ENCODE measurements around the gene VWA3B.
"Not testable (repeated sequence)": the region's sequence is repeated elsewhere in the genome, so short reads cannot be mapped to it uniquely, and the experiment has no call there.

VWA3B gene

DNA sequence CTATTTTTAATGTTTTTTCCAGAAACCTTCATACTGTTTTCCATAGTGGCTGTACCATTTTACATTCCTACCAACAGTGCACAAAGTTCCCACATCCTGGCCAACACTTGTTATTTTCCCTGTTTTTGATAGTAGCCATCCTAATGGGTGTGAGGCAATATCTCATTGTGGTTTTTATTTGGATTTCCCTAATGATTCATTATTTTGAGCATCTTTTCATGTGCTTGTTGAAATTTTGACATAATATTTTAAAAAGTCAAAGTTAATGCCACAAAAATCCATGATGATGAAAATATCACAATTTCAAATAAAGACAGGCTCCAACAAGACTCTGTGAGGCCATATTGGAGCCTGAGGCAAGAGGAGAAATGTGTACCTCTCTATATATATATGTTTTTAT is 50.2 kb downstream of the VWA3B start:
- DNase-seq (ENCODE audit: low spot score) = no peak

- DNase-seq (ENCODE audit: low spot score) = not testable (repeated sequence)
Observed at GRCh38 chr2:98138978-98139377, 52.0 kb downstream of the VWA3B start.

GRCh38 chr2:98140210-98140609 is 53.2 kb downstream of the VWA3B start:
- peak; percentile 31 for DNase-seq (ENCODE audit: low spot score)

DNA sequence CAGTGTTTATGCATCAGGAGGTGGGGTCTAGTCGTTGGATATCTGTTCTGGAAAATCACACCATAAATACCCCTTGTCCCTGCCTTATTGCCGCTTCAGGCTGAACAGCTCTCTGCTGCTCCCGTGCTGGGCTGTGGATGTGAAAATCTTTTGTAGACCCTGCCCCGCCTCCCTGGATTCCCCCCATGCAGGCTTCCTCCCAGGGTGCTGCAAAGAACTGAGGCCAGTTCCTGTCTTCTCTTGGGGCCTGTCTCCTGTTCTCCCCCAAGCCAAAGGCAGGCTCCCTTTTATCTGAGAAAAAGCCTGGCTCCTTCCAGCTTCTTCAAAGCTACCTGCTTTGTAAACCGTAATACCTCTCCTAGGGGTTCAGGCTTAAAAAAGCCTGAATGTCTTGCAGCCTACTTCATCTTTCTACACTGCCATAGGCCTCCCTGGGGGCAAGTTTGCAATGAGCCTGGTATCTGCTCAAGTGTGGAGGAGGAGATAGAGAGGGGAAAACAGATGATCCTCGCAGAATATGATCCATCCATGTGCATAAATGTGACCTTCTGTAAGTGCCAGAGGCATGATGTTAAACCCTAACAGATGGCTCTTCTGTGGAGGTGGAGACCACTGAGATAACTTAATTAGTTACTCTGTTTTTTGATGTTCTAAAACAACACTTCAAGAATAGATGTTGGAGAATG is 55.3 kb downstream of the VWA3B start:
- no peak for DNase-seq (ENCODE audit: low spot score)

DNA sequence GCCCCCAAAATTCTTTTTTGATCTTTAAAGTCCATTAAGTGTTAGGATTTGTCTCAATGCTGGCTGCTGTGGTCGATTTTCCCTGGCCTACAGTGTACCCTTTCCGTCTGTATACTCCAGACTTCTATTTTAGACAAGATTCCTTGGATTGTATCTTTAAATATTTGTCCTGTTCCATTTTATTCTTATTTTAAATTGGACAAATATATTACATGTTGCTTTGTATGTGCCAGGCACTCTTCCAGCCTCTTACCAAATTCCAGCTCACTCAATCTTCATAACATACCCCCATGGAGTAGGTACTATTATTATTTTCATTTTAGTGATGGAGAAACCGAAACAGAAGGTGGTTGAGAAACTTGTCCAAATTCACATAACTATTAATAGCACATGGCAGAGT is 58.1 kb downstream of the VWA3B start:
- DNase-seq (ENCODE audit: low spot score) = no peak

DNA sequence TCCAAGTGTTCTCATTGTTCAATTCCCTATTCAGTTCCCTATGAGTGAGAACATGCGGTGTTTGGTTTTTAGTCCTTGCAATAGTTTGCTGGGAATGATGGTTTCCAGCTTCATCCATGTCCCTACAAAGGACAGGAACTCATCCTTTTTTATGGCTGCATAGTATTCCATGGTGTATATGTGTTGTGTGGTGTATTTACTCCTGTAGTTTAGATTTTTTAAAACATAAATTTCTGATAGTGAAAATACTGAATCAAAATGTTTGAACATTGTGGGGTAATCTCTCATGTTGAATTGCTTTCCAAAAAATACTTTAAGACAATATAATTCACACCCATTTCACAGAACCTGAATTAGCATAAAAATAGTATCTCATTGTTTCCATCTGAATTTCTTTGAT is 60.9 kb downstream of the VWA3B start:
- not testable (repeated sequence) for DNase-seq (ENCODE audit: low spot score)

DNA sequence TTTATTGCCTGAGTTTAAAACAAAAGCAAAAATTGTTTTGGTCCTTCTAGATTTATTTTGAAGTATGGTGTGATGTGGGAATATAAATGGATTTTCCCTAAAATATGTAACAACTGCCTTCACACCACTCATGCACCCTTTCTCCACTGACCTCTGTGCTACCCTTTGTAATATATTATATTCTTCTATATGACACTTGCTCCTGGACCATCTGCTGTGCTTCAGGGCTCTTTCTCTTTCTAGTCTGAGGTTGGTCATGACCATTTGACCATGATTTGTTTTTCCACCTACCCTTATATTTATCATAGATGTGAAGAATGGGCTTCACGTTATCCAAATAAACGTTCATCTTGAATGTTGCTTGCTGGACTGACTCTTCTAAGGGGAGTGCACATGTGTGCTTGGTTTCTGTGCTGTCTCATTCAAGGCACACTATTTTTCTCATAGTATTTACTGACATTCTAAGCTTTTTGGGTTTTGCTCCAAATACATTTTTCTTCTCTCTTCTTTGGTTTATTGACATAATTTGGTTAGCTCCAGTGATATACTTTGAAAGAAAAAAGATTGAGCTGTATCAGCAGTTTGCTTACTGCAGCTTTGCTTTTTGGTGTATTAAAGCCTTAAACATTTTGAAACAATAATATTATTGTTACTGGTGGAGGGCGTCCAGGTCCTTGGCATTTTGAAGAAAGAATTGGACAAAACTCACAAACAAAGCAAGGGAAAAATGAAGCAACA is 61.8 kb downstream of the VWA3B start:
- DNase-seq (ENCODE audit: low spot score) = no peak

DNA sequence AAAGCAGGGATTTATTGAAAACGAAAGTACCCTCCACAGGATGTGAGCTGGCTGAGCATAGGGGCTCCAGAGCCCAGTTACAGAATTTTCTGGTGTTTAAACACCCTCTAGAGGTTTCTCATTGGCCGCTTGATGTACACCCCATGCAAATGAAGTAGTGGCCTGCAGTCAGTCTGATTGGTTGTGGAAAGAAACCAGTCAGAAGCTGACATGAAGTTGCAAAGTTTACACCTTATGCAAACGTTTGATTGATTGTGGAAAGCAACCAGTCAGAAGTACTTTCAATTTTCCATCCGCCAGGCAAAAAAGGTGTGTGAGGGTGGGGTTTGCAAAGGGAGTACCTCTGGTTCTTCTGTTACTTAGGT is 62.3 kb downstream of the VWA3B start:
- peak; percentile 31 for DNase-seq (ENCODE audit: low spot score)

DNA sequence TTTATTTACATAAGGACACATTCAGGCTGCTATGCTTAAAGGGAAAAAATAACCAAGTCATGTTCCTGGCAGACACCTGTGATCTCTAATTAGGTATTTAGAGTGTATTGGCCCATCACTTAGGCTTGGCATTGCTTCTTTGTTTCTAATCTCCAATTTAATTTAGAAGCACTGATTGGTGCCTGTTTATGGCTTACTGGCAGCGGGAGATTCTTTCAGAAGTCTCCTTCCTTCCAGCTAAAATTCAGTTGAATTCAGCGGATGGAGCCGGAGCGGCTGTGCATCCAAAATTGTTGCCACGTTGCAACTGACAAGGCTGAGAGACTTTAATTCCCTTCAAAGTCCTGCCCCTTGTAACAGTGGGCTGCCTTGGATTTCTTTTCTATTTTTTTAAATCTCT is 66.5 kb downstream of the VWA3B start:
- no peak for DNase-seq (ENCODE audit: low spot score)

DNA sequence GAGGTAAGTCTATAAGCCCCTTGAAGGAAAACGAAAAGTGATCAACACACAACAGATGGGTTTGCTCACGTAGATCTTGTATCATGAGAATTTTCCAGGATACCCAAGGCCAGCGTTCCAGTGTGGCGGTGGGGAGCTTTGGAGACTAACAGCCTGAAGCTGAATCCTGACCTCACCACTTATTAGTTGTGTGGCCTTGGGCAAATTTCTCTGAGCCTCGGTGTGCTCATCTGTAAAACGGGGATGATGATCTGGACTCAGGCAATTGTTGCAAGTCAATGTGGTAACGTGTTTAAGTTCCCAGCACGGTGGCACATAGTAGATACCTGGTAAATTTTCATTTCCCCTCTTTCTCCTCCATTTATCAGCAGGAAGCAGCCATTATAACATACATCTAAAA is 68.3 kb downstream of the VWA3B start:
- no peak for DNase-seq (ENCODE audit: low spot score)

GRCh38 chr2:98155716-98156115 is 68.7 kb downstream of the VWA3B start:
- no peak for DNase-seq (ENCODE audit: low spot score)

- no peak for DNase-seq (ENCODE audit: low spot score)
Observed at GRCh38 chr2:98156304-98156703, 69.3 kb downstream of the VWA3B start.

GRCh38 chr2:98157557-98157956 is 70.6 kb downstream of the VWA3B start:
- DNase-seq (ENCODE audit: low spot score) = no peak

- no peak for DNase-seq (ENCODE audit: low spot score)
Observed at GRCh38 chr2:98158305-98158704, 71.3 kb downstream of the VWA3B start.

GRCh38 chr2:98160554-98160953 is 73.6 kb downstream of the VWA3B start:
- no peak for DNase-seq (ENCODE audit: low spot score)

DNA sequence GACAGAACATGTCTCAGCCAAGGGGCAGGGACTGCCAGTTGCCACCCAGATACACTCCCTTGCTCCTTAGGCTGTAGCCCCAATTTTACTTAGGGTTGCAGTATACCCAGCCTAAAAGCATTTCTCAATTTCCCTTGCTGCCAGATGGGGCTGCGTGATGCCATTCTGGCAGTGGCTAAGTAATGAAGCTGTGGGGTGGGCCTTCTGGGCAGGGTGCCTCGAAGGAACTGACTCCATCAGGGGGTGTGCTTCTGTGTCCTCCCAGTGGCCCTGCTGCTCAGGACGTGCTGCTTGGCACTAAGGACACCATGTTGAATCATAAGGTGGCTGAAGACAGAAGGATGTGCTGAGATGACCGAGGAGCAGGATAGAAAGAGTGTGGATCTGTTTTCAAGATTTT is 74.2 kb downstream of the VWA3B start:
- no peak for DNase-seq (ENCODE audit: low spot score)

- DNase-seq (ENCODE audit: low spot score) = no peak
Observed at GRCh38 chr2:98164256-98164655, 77.3 kb downstream of the VWA3B start.

GRCh38 chr2:98165516-98166071 is 78.6 kb downstream of the VWA3B start:
- no peak for DNase-seq (ENCODE audit: low spot score)

- DNase-seq (ENCODE audit: low spot score) = no peak
Observed at GRCh38 chr2:98167916-98168315, 80.9 kb downstream of the VWA3B start.

DNA sequence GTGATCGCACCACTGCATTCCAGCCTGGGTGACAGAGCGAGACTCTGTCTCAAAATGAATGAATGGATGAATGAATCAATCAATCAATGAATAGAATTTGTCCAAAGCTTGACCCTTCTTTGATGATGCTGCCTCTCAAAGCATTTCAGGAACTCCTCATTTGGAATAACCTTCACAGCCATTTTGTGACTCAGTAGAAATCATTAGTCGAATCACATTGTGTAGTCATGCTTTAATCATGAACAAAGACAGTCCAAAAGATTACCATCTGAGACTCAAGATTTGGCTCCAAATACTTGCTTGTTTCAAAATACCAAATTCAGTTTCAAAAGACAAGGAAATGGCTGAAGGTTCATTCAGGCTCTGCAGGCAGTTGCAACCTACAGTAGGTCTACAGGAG is 83.1 kb downstream of the VWA3B start:
- DNase-seq (ENCODE audit: low spot score) = no peak

DNA sequence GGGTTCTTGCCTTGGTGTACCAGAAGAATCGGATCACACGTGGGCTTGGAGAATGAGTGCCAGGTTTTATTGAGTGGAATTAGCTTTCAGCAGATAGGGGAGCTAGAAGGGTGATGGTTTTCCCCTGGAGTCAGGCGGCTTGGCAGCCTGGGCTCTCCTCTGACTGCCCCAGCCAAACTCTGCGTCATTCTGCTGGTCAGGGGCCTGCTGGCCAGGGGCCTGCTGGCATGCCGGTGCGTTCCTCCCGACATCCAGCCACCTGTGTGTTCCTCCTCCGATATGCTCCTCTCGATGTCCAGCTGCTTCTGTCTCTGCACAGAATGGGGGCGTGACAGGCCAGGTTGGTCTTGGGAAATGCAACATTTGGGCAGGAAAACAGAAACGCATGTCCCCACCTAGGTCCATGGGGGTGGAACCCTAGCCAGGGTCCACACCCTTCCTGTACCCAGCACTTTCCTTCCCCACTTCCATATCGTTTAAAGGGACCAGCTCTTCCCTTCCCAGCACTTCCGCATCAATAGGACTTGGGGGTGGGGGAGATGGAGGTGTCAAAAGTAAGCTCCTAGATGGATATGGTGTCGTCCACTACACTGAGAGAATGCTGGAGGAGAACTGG is 85.3 kb downstream of the VWA3B start:
- no peak for DNase-seq (ENCODE audit: low spot score)

GRCh38 chr2:98172951-98173350 is 86.0 kb downstream of the VWA3B start:
- DNase-seq (ENCODE audit: low spot score) = no peak

DNA sequence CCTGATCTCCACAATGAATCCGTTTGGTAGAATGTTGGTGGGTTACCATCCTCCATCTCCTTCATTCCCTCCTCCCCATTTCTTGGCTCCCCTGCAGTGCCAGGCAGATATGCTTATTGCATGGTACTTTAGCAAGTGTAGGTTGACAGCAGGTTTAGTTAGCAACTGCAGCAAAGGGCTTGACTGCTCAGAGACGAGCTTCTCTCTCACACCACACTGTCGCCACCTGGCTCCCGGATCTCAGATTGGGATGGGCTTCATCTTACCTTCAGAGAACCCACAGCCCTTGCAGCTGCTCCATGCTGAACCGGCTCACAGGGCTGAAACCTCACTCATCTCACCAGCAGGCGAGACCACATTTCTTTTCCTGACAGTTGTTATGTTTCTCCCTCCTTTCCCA is 88.8 kb downstream of the VWA3B start:
- no peak for DNase-seq (ENCODE audit: low spot score)

Measured in AG08395 (cell line).